ACHN (cell line): ENCODE results near the gene DPP6.

ENCODE experiments used
- DNase-seq: peaks from one replicate; pipeline ENCODE4 v3.0.0-alpha.2; 2015
- in situ Hi-C: cut with HindIII; loops from 2 replicates; pipeline ENCODE4 v1.10.0; 2017; ENCODE audit warnings: low sequenced_read_pairs, low pct_ligation_motif_present, low pct_unique_long_range_greater_than_20kb

DPP6 gene

DNA sequence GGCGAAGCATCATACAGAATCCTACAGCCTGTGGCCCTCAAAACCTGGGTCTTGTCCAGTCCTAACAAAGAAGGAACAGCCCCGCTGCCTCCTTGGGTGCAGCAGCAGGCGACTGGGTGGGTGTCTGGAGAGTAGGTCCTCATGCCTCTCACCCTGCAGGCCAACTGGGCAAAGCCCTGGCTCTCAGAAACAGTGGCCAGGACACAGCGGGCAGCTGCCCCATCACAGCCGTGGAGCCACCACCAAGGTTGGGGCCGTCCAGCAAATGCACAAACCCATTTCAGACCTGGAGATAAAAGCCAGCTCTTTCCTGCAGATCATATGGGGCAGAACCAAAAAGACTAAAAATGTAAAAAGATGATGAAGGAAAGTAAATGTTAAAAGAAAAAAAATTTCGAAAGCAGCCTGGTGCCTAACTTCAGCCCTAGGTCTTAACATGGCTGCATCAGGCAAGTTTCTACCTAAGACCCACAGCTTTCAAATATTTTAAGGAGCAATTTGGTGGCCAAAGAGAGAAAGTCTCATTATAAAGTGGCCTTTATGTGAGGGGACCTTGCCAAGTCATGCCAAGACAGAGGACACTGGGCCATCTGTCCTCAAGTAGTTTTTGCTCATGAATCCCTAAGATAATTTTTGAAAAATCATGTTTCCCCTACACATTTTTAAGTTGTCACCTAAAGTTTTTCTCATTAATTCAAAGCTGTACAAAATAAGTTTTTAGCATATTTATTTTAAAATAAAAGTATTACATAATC is 808.6 kb downstream of the DPP6 start:
- no peak for DNase-seq
- in situ Hi-C loops: no loop called here

DNA sequence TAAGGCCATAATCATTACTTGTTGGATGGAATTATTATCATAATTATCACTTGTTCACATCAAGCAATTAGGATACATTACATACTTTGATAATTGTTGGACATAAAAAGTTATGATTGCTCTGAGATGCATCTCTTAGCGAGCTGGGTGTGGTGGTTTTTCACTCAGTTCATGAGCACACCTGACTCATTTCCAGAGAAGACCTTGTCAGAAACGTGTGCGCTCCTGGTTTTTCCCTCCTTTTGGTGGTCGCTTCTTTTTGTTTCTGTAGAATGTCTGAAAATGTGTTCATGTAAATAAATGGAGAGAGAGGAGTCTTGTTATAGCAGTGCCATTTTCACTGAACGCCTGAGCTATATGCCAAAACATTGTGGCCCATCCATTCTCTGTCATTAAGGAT is 809.4 kb downstream of the DPP6 start:
- DNase-seq: no peak
- in situ Hi-C loops: no loop called here

DNA sequence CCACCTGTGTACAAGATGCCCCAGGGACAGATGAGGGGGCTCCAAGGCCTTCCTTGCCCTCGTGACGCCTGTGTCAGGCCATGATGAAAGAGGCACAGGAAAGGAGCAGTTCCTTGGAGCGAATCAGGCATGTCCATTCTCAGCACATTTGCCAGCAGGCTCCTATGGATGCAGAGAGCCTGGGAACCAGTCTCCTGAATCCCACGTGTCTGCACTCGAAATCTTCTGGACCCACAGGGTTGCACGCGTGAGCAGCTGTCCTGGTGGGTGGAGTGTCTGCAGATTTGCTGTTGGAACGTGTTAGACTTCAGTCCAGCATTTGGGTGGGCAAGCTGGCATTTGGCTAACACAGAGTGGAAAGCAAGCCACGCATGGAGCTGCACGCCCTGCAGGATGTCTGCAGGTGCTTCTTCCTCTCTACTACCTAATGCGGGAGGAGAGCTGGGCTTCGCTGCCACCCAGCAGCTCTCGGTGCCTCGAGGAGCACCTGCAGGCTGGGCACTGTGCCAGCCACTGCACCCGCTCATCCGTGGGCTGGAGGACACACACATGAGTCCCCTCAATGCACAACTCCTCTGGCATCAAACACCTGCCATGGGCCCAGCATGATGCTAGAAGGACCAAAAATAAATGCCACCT is 810.1 kb downstream of the DPP6 start:
- DNase-seq: no peak
- in situ Hi-C loops: no loop called here

DNA sequence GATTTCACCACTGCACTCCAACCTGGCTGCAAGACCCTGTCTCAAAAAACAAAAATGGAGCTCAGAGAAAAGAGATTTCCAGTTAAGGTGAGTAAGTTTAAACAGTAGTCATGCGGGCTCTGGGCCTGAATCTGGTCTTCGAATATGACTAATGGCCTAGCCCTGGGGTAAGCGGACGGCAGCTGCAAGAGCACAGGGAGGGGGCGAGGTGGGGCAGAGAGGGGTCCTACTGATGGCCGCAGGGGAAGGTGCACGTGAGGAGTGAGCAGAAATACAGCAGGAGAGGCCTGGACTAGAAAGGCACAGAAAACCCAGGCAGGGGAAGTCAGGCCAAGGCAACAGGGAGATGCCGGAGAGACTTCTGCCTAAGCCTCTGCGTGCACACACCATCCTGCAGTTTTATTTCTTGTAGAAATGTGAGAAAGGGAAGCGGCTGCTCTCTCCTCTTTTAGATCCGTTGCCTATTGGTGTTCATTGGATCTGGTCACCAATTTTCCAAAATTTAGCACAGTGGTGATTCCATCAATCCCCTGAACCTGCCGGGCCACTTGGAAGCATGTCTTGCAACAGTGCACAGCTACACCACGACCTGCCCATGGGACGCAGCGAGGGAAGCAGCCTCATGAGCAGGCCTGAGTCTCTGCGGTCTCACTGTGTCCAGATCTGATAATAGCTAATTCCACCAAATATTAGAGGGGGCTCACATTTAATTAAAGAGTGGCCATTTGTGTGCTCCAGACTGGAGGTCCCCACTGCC is 811.7 kb downstream of the DPP6 start:
- no peak for DNase-seq
- in situ Hi-C loops: no loop called here

DNA sequence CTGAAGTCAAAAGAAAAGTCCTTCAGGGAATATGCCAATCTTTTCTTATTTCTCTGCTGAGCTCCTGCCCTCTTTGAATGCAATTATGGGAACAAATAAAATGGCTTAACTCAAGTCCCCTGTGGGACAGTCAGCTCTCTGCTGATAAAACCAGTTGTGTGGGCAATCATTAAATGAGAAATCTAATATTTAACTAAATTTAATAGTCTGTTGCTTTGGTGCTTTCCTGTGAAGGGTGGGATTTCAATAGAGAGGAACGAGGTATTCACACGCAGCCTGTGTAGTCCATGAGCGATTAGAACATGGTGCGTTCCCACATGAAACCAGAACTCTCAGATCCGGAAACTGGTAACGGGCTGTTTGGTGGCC is 812.3 kb downstream of the DPP6 start:
- DNase-seq: no peak
- in situ Hi-C loops: no loop called here

DNA sequence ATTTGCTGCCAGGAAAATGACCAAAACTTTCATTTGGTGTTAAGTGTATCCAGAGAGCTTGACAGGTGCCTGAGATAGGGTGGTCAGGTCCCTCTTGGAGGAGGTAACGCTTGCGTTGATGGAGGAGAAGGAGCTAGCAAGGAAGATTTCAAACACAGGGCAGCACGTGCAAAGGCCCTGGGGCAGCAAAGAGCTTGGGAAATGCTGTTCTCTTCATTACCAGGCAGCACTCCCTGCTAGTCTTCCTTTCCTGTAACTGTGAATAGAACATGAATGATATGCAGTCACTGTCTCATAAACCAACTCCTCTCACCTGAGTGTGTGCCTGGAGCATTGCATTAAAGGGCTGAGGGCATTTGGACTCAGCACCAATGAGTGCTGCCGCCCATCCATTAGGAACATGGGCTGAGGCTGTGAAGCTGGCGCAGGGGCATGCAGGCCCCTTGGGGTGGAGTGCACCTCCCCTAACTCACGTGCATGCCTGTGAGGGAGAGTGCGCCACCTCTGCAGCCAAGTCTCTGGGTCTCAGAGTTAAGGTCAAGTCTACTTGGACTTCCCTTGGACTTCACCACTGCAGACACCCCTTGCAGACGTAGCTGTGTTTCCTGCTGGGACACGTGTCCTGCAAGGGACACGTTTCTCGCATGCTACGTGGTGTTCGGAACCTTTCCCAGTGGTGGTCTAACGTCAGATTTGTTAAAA is 813.9 kb downstream of the DPP6 start:
- no peak for DNase-seq
- in situ Hi-C loops: no loop called here

DNA sequence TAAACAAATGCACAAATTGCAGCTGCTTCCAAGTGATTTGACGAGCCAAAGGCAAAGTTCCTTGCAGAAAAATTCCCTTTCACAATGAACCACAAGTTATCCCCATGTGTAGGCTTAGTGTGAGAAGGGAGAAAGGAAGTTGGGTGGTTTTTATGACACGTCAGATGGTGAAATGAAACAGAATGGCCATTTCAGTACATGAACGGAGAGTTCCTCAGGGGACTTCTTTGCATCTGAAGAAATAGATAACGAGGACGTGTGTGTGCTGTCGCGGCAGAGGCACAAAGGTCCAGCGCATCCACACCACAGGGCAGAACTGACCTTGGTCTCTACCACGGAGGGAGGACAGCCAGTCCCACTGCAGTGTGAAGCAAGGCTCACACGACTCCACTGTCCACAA is 814.9 kb downstream of the DPP6 start:
- DNase-seq: no peak

DNA sequence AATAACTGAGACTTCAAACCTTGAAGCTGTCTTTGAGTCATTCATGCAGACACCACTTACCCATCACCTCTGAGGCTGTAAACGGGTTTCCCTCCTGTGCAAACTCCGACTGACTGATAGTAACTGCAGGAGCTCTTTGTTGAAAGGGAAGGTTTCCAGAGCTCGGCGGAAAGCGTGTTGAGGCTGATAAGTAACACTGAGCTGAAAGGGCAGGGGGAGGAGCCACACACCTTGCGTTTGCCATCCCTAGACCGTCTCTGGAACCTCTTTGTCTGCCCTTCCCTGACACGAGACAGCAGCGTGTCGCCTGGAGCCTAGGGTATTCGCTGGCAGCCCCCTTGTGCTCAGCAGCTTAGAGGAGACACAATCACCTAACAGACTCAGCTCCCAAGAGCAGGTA is 816.7 kb downstream of the DPP6 start:
- DNase-seq: no peak
- in situ Hi-C loops: no loop called here

More for the DNA sequence above, 814.9 kb downstream of the DPP6 start:
- in situ Hi-C loops: no loop called here

DNA sequence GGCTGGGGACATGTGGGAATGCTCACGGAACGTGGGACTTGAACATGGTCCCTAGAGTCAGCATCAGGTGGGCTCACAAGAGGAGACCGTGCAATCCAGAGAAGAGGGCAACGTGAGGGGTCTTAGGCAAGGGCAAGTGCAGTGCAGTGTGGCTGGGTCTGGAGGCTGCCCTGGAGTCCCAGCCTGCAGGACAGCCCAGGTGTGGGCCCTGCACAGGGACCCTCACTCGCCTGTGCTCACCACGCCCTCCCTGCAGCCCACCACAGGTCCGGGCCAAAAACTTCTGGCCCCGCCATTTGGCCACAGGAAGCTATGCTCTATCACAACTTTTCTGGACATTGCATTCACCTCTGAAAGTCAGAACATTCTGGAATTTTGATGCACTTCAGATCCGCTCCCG is 817.2 kb downstream of the DPP6 start:
- in situ Hi-C loops: no loop called here
- no peak for DNase-seq

DNA sequence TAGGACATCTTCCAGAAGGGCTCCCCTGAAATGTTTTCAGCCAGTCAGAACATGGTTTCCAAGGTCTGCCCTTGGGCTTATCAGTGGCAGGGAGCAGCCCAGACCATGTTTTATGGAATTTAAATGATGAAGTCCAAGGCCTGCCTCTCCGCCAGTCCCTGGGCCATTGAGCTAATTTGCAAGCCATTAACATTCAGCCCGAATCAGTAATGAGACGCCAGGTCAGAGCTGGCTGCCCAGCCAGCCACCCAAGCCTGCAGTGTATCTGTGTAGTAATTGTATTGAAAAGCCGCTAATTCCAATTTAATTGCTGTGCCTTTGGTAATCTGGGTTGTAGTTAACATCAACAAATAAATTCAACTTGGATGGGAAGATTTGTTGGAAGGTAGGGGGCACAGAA is 819.3 kb downstream of the DPP6 start:
- no peak for DNase-seq
- in situ Hi-C loops: no loop called here

DNA sequence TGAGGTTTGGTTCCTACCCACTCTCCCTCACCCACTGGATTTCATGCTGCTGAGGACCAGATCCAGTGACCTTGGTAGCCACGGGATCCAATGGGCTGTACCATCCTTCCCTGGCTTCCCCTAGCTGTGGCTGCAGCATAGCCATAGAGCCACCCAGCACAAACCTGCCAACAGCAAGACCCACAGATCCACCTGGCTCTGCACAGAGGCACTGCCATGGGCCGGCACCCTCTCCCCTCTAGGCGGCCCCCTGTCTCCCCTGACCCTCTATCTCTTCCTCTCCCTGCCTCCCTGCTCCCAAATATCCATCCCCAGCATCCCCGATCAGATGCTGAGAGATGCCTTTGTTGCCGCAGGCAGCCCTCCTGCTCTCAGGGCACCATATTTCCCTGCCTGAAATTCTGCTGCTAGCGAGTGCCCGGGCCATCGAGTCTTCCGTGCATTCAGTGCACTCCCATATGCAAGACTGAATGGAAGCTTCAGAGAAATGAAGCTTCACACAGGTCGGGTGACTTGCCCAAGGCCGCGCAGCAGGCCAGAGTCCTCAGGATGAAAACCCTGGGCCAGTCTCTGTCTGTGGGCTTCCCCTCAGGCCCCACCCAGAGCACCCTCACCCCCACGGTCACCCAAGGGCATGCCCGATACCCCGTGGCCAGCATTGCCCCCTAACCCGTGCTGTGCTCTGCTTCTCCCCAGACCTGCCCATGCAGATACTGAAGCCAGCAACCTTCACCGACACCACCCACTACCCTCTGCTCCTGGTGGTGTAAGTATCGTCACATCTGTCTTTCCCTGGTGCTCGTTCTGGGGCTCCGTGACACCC is 819.9 kb downstream of the DPP6 start:
- in situ Hi-C loops: no loop called here
- DNase-seq: no peak

DNA sequence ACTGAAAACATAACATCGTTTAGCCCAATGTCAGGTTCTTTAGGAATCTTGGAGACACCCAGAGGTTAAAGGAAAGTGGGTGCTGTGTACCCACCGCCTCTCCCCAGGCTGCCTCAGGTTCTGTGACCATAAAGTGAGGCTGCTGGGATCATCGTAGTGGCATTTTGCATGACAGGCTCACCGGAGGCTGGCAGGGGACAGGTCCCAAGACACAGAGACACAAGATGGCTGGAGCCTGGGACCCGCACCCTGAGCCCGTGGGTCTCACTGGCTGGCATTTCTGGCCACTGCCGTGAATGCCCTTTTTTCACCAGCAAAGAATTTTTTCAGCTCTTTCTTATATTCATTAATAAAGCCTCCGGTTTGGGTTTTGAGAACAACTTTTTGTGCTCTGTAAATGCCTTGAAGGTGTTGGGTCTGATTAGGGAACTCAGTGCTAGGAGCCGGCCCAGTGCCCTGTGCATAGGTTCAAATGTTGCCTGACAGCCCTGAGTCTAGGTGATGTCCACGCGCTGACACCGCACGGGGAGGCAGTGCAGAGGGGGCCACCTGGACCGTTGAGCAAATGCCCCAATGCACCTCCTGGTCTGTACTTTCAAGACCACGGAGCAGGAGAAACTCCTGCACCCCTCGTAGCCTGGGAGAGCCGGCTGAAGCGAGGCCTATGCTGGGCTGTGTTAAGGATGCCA is 820.8 kb downstream of the DPP6 start:
- DNase-seq: no peak
- in situ Hi-C loops: no loop called here

DNA sequence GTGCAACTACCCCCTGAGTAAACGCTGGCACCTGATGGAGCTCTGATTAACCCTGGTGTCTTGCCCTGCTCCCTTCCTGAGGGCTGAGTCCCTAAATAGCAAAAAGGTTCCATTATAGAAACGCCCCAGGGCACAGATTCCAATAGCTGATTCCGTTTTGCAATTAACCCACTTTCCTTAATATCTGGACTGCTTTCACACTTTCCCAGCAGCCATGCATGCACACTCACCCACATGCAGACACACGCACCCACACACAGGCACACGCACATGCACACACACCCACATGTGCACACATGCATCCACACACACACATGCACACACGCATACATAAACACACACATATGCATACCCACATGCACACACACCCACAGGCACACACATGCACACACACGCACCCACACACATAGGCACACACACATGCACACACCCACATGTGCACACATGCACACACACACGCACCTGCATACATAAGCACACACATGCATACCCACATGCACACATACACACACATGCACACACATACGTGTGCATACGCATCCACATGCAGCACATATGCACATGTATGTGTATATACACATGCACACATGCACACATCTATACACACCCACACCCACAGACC is 821.4 kb downstream of the DPP6 start:
- in situ Hi-C loops: no loop called here
- DNase-seq: no peak

DNA sequence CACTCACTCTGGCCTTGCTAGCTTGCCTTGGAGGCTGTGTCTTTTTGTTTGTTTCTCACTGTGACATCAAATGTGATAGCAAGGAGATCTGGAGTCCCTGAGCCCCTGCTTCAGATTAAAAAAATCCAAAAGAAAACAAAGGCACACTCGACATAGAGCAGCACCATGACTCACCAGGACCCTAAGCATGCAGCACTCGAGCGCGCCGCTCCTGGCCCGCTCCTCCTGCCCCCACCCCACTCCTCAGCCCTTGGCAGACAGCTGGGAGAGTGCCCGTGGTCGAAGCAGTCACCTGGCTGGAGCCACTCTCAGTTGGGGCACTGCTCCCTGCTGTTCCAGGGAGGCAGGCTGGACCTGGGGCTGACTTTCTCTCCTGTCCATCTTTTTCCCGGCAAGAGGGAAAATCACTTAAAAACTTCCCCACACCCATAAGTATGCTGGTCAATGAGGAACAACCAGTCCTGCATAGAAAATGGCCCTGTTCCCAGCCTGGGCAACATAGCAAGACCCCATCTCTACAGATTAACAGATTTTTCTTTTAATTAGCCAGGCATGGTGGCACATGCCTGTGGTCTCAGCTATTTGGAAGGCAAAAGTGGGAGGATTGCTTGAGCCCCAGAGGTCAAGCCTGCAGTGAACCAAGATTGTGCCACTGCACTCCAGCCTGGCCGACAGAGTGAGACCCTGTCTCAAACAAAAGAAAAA is 822.4 kb downstream of the DPP6 start:
- in situ Hi-C loops: no loop called here
- DNase-seq: no peak

DNA sequence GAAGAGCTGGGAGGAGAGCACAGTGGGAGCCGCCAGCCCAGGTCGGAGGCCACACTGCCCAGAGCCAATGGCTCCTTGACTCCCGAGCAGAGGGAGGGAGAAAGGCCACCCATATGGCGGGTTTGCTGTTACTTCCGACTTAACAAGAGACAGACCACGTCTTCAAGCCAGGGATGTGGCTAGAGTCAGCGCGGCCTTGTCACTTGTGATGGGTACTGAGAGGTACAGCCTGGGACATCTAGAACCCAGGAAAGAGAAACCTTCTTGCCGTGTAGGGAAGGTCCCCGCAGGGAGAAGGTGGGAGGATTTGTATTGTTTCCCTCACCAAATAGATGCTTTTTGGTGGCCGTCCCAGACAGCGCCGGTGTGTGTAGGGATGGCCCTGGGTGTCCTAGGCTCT is 823.1 kb downstream of the DPP6 start:
- DNase-seq: no peak
- in situ Hi-C loops: no loop called here

DNA sequence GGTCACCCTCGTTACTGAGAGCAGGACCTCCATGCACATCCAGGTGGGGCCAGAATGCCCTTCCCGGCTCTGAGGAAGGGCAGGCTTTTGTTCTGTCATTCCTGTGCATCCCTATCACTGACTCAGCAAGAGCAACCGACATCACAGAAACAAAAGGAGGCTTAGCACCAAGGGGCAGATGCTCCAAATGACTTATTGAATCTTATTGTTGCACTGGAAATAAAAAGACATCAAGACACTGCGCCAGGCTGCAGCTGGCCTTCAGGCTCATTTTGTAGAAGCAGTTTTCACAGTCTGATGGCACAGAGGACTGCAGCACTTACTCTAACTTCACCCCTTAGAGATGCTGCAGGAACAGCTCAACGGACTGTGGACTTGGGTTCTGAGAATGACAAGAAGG is 824.3 kb downstream of the DPP6 start:
- in situ Hi-C loops: no loop called here
- no peak for DNase-seq

DNA sequence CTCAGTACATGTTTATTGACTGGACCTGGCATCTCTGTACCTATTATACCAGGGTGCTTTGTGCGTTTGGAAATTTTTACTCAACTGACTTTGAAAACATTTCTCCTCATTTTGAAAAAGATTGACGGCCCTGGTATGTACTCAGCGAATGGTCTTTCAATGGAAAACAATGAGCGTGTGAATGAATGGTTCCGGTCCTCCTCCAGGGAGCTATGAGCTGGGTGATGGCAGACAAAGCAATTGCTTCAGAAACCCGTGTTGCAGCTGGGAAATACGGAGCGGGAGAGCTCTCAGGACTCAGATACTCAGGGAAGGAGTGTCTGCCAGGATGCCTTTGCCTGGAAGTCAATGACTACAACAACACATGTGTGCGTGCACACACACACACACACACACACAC is 824.8 kb downstream of the DPP6 start:
- no peak for DNase-seq
- in situ Hi-C loops: no loop called here
